ENCODE results near the gene PPFIBP2.

DNA sequence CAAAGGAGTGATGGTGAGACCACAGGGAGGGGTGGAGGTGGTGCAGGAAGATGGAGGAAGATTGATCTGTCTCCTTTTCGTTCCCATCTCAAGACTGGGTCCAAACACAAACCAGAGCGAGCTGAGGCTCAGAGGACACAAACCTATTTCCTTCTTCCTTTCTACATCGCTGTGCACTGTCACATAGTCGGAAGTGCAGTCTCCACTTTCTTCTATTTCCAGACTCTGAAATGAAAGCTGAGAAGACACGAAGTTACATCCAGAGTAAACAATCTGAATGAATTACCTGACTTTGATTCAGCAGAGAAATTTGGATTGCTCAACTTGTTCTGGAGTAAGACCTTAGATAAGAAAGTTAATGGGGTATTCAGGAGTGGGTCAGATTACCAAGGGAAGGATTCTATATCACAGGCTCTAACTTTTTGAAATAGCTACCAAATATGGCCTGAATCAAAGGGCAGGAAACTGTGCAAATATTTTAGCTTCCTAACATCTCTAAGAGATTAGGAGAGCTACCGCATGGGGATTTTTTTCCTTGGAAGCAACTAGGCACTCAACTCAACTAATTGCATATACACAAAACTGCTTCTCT is 178.1 kb downstream of the PPFIBP2 start:
- TF ChIP-seq CTCF (conservative IDR thresholded peaks at IDR 0.05; ENCODE audit: low read depth, low read length): no peak
- TF ChIP-seq EZH2 (IDR thresholded peaks at IDR 0.05; ENCODE audit: borderline replicate concordance, low read depth, low read length, poor library complexity, severe bottlenecking): no peak
